ENCODE measurements around the gene SGCD. TPM values are rescaled to one million over a fixed set of nuclear protein-coding genes. Genes with fewer than 3 reads are reported as not detected.
A peak's percentile ranks its signal among the peaks of the same experiment; 100 is the strongest.

The SGCD gene
- polyA plus RNA-seq, 1 donor: 82.7 TPM

- no peak for DNase-seq
Measured at GRCh38 chr5:156471893-156472292, 144.9 kb downstream of the SGCD start.

GRCh38 chr5:156473269-156473908, 146.4 kb downstream of the SGCD start:
- DNase-seq: no peak

GRCh38 chr5:156474251-156474650, 147.3 kb downstream of the SGCD start:
- peak; percentile 40 for DNase-seq

GRCh38 chr5:156475182-156476157, 148.5 kb downstream of the SGCD start:
- DNase-seq: peak; percentile 43

DNA sequence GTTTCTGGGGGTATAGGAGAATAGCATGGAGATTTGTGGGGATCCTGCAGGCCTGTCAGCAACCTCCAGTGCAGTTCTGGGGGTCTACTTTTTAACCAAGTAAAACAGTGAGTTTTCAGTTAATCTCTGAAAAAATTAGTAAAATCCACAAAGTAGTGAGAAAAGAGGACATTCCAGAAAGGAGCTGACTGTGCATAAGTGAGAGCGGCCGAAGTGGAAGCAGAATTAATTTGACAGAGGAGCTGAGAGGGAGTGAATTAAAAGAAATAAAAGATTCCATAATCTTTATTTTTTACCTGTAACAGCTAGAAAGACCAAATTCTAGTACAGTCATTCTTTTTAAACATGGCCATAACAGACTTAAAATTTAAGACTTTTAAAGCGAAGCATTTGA, 149.2 kb downstream of the SGCD start:
- no peak for DNase-seq

DNA sequence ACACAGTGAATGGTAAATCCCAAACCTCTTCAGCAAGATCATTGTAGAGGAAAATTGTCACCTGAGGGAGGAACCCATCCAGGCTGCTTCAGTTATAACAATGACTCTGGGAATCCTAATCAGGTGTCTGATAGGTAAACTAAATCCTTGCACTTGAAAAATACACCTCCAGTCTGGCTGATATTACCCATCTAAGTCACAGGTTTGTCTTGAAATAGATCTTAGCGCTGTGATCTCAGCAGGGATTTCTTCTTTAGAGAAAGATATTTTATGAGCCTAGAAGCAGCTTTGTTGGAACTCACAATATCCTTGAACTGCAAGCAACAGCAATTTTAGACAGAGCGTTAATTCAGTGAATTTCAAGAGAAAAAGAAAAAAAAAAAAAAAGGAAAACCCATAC, 149.7 kb downstream of the SGCD start:
- DNase-seq: no peak

GRCh38 chr5:156477196-156477595, 150.2 kb downstream of the SGCD start:
- no peak for DNase-seq

DNA sequence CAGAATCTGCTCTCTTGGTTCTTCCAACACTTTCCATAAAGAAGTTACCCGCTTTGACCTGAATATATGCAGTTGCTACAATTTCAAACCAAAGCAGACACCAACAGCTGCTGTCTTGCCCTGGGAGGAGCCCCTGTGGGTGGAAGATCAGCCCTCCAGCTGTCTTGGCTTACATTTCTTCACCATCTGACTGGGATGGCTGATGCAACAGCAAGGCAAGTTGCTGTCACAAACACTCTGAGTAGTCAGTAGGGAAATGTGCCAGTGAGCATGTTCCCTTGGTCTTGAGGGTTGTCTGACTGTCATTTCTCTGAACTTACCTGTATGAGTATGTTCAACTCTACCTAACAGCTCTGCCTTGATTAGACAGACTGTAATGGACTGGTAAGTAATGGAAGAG, 152.9 kb downstream of the SGCD start:
- peak; percentile 32 for DNase-seq

- DNase-seq: no peak
Measured at GRCh38 chr5:156481741-156482140, 154.8 kb downstream of the SGCD start.

DNA sequence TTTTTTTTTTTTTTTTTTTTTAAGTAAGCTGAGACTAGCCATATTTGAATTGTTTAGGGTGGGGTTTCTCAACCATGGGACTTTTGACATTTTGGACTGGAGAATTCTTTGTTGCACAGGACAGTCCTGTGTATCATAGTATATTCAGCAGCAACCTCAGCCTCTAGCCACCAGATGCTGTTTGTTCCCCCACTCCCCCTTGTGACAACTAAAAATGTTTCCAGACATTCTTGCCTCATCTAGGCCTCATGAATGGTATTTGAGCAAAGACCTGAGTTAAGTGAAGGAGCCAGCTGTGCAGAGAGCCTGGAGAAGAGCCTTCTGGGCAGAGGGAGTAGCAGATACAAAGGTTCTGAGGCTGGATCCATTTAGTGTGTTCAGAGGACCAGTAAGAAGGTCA, 155.9 kb downstream of the SGCD start:
- DNase-seq: no peak

DNA sequence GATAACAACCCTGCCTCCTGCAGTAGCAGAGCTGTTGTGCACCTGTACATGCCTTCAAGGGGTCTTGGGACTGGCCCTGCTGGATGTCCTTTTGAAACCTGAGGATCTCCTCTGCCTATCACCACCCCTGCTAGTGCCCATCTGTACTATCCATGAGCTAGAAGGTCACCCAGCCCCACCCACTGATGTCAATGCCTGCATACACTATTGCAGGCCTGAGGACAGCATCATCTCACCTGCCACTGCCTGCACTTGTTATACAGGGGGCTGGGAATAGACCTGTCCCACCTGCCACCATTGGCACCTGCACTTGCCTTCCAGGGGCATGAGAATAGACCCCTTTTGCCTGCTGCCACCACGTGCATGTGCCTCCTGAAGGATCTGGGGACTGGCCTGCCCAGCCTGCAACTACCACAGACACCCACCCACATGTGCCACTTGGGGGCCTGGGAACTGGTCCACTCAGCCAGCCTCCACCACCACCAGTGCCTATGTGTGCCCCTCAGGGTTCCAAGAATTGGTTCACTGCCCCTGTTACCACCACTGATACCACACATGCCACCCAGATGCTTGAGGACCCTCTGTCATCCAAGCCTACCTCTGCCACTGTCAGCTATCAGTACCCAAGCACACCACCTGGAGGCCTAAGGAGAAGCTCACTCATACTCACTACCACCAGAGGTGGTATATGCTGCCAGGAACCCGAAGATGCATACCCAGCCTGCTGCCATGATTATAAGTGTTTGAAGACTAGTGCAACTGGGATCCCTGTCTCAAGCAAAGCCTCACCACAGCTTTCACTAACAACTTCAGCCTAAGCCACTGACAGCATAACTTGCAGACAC, 159.7 kb downstream of the SGCD start:
- no peak for DNase-seq

- DNase-seq: no peak
Measured at GRCh38 chr5:156491766-156492165, 164.8 kb downstream of the SGCD start.

- no peak for DNase-seq
Measured at GRCh38 chr5:156496291-156496690, 169.3 kb downstream of the SGCD start.

DNA sequence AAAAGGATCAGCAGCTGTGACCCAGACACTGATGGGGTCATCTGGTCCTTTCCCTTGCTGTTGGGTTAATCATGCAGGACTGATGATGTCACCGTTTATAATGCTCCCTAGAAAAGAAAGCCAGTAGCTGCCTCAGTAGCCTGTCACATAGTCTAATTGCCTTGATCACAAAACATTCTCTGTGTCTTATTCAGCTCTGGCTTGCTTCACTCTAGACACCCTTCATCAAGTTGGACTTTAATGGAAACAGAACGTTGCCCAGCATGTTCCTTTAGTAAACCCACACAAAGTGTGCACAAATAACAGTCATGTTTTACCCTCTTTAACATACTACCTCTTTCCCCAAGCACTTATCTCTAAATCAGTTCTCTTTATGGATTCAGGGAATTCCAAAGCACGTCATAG, 170.8 kb downstream of the SGCD start:
- no peak for DNase-seq

GRCh38 chr5:156498226-156498980, 171.4 kb downstream of the SGCD start:
- DNase-seq: no peak

DNA sequence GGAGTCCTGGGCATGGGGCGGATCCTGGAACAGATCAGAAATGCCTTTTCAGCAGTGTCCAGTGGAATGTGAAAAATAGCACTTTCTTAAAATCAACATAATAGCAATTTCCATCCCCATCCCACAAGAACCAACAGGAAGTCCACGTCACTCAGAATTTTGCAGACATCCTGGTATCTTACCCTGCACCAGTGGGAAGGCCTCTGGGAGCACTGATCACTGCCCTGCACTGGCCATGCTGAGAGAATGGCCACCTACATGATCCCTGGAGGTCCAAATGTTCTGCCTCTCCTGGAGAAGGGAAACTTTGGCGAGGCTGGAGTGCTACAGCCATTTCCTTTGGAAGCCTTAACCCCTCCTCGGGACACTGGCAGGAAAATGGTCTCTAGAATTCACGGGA, 173.8 kb downstream of the SGCD start:
- DNase-seq: no peak

GRCh38 chr5:156505101-156505500, 178.1 kb downstream of the SGCD start:
- no peak for DNase-seq

- no peak for DNase-seq
Measured at GRCh38 chr5:156513123-156513815, 186.3 kb downstream of the SGCD start.

- DNase-seq: no peak
Measured at GRCh38 chr5:156515121-156515520, 188.2 kb downstream of the SGCD start.

DNA sequence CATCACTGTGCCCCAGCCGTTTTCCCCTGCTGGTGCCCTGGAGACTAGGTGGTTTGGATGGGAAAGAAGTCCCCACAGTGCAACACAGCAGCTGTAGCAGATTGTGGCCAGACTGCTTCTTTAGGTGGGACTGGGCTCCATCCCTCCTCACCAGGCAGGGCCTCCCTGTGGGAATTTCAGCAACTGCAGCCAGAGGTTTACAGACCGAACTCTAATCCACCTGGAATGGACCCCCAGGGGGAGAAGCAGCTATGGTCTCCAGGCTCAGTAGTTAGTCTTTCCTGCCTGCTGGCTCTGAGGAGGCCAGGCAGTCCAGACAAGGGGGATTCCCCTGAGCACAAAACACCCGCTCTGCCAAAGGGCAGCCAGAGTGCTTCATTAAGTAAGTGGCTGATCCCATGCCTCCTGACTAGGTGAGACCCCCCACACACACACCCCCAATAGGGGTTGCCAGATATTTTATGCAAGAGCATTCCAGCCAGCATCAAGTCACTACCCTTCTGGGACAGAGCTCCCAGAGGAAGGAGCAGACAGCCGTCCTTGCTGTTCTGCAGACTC, 188.9 kb downstream of the SGCD start:
- DNase-seq: no peak

All from hindlimb muscle (tissue), 1 donor.